ENCODE measurements around the gene RGPD6.
"Not testable (repeated sequence)": the region's sequence is repeated elsewhere in the genome, so short reads cannot be mapped to it uniquely, and the experiment has no call there.

The RGPD6 gene

DNA sequence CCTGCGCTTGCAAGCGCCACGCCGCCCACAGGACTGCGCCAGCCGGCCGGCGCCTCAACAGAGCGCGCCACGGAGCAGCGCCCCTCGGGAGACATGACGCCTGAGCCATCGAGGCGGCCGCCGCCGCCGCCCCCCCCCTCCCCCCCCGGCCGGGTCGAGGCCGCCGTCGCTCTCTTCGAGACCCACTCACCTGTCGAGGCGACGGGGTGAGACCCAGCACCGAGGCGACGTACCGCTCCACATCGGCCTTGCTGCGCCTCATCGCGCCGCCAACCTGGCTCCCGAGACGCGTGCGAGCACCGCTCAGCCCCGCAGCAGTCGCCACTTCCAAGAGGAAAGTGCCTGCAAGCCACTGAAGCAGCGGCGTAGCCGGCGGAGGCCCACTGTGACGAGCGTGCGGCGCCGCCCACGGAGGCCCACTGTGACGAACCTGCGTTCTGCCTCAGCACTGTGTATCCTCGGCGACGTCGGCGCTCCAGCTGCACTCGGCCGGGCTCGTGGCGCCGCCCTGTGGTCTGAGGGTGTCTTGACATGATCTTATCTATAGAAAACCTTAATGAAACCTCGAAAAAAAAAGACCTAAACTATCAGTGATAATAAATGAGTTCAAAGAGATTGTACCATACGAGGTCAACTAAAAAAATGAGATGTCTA, at the start of gene RGPD6:
Gene RGPD6, minus strand, starts transcription at position 460 of the 654 bp plus-strand sequence. Its CDS starts 198 bp downstream, at position 262.
- H3K4me1 ChIP-seq (ENCODE audit: control insufficient read depth, insufficient read depth, low read length); H3K27me3 ChIP-seq (ENCODE audit: control insufficient read depth, insufficient read depth, low read length); H3K9ac ChIP-seq (ENCODE audit: low read length); H3K4me3 ChIP-seq (ENCODE audit: low read depth, low read length); H3K36me3 ChIP-seq (ENCODE audit: control insufficient read depth, insufficient read depth, low read length); H3K27ac ChIP-seq (ENCODE audit: low read depth, low read length); H3K9me3 ChIP-seq (ENCODE audit: control insufficient read depth, insufficient read depth, low read depth, low read length): not testable (repeated sequence)

GRCh38 chr2:110619326-110619939, 42.4 kb upstream of the RGPD6 start:
- H3K9me3 ChIP-seq (ENCODE audit: control insufficient read depth, insufficient read depth, low read depth, low read length); H3K36me3 ChIP-seq (ENCODE audit: control insufficient read depth, insufficient read depth, low read length); H3K9ac ChIP-seq (ENCODE audit: low read length); H3K27me3 ChIP-seq (ENCODE audit: control insufficient read depth, insufficient read depth, low read length); H3K4me3 ChIP-seq (ENCODE audit: low read depth, low read length); H3K4me1 ChIP-seq (ENCODE audit: control insufficient read depth, insufficient read depth, low read length); H3K27ac ChIP-seq (ENCODE audit: low read depth, low read length): not testable (repeated sequence)

DNA sequence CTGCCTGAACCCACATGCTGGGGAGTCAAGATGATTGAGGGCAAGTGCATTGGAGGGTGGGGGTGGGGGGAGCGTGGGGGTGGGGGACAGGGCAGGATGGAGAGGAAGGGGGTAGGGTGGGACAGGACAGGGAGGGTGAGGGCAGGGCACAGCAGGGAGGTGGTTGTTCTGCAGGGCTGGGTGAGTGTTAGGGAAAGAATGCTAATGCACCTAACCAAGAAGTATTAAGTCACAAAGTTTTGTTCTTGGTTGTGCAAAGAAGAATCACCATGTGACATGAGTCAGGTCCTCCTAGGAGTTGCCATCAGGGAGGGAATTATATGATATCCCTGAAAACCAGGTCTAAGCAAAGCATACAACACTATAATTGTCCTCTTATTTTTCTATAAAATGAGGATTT, 36.9 kb upstream of the RGPD6 start:
- H3K4me3 ChIP-seq (ENCODE audit: low read depth, low read length): not testable (repeated sequence)

DNA sequence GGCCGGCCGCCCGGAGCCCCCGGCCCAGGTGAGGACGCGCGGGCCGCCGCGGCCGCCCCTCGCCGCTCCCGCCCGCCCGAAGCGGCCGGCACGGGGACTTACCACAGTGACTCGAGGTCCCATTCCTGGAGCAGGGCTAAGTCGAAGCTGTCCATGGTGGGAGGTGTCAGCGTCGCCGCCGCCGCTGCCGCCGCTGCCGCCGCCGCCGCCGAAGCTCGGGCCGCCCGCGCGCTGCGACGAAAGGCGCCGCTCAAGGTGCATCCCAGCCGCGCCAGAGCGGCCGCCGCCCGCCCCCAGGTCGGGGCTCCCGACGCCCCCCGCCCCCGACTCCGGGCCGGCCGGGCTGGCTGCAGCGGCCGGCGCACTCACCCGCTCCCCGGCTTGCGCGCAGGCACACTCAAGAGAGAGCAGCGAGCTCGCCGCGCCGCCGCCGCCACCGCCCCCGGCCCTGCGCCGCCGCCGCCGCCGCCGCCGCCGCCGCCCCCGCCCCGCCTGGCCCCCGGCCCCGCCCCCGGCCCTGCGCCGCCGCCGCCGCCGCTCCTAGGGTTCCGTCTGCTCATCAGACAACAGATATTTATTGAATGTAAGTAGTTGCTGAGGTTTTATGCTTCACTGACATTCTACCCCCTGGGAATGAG, 33.7 kb upstream of the RGPD6 start:
- not testable (repeated sequence) for H3K9ac ChIP-seq (ENCODE audit: low read length); H3K27me3 ChIP-seq (ENCODE audit: control insufficient read depth, insufficient read depth, low read length); H3K4me1 ChIP-seq (ENCODE audit: control insufficient read depth, insufficient read depth, low read length); H3K4me3 ChIP-seq (ENCODE audit: low read depth, low read length); H3K27ac ChIP-seq (ENCODE audit: low read depth, low read length); H3K9me3 ChIP-seq (ENCODE audit: control insufficient read depth, insufficient read depth, low read depth, low read length); H3K36me3 ChIP-seq (ENCODE audit: control insufficient read depth, insufficient read depth, low read length)

More for the DNA sequence above, 36.9 kb upstream of the RGPD6 start:
- H3K36me3 ChIP-seq (ENCODE audit: control insufficient read depth, insufficient read depth, low read length); H3K27ac ChIP-seq (ENCODE audit: low read depth, low read length); H3K27me3 ChIP-seq (ENCODE audit: control insufficient read depth, insufficient read depth, low read length); H3K9me3 ChIP-seq (ENCODE audit: control insufficient read depth, insufficient read depth, low read depth, low read length); H3K4me1 ChIP-seq (ENCODE audit: control insufficient read depth, insufficient read depth, low read length); H3K9ac ChIP-seq (ENCODE audit: low read length): not testable (repeated sequence)

- H3K36me3 ChIP-seq (ENCODE audit: control insufficient read depth, insufficient read depth, low read length); H3K9ac ChIP-seq (ENCODE audit: low read length); H3K4me3 ChIP-seq (ENCODE audit: low read depth, low read length); H3K27ac ChIP-seq (ENCODE audit: low read depth, low read length); H3K27me3 ChIP-seq (ENCODE audit: control insufficient read depth, insufficient read depth, low read length); H3K4me1 ChIP-seq (ENCODE audit: control insufficient read depth, insufficient read depth, low read length); H3K9me3 ChIP-seq (ENCODE audit: control insufficient read depth, insufficient read depth, low read depth, low read length): not testable (repeated sequence)
Measured at GRCh38 chr2:110609843-110610612, 33.0 kb upstream of the RGPD6 start.

- H3K27ac ChIP-seq (ENCODE audit: low read depth, low read length); H3K36me3 ChIP-seq (ENCODE audit: control insufficient read depth, insufficient read depth, low read length); H3K4me1 ChIP-seq (ENCODE audit: control insufficient read depth, insufficient read depth, low read length); H3K4me3 ChIP-seq (ENCODE audit: low read depth, low read length); H3K9ac ChIP-seq (ENCODE audit: low read length); H3K9me3 ChIP-seq (ENCODE audit: control insufficient read depth, insufficient read depth, low read depth, low read length); H3K27me3 ChIP-seq (ENCODE audit: control insufficient read depth, insufficient read depth, low read length): not testable (repeated sequence)
Measured at GRCh38 chr2:110608788-110609502, 31.9 kb upstream of the RGPD6 start.

- H3K36me3 ChIP-seq (ENCODE audit: control insufficient read depth, insufficient read depth, low read length); H3K27ac ChIP-seq (ENCODE audit: low read depth, low read length); H3K9me3 ChIP-seq (ENCODE audit: control insufficient read depth, insufficient read depth, low read depth, low read length); H3K9ac ChIP-seq (ENCODE audit: low read length); H3K27me3 ChIP-seq (ENCODE audit: control insufficient read depth, insufficient read depth, low read length); H3K4me1 ChIP-seq (ENCODE audit: control insufficient read depth, insufficient read depth, low read length); H3K4me3 ChIP-seq (ENCODE audit: low read depth, low read length): not testable (repeated sequence)
Measured at GRCh38 chr2:110605057-110605456, 28.0 kb upstream of the RGPD6 start.

GRCh38 chr2:110603917-110604591, 27.0 kb upstream of the RGPD6 start:
- not testable (repeated sequence) for H3K4me3 ChIP-seq (ENCODE audit: low read depth, low read length); H3K27me3 ChIP-seq (ENCODE audit: control insufficient read depth, insufficient read depth, low read length); H3K4me1 ChIP-seq (ENCODE audit: control insufficient read depth, insufficient read depth, low read length); H3K9ac ChIP-seq (ENCODE audit: low read length); H3K36me3 ChIP-seq (ENCODE audit: control insufficient read depth, insufficient read depth, low read length); H3K27ac ChIP-seq (ENCODE audit: low read depth, low read length); H3K9me3 ChIP-seq (ENCODE audit: control insufficient read depth, insufficient read depth, low read depth, low read length)

- not testable (repeated sequence) for H3K27ac ChIP-seq (ENCODE audit: low read depth, low read length); H3K4me1 ChIP-seq (ENCODE audit: control insufficient read depth, insufficient read depth, low read length); H3K27me3 ChIP-seq (ENCODE audit: control insufficient read depth, insufficient read depth, low read length); H3K9ac ChIP-seq (ENCODE audit: low read length); H3K36me3 ChIP-seq (ENCODE audit: control insufficient read depth, insufficient read depth, low read length); H3K4me3 ChIP-seq (ENCODE audit: low read depth, low read length); H3K9me3 ChIP-seq (ENCODE audit: control insufficient read depth, insufficient read depth, low read depth, low read length)
Measured at GRCh38 chr2:110602139-110602538, 25.1 kb upstream of the RGPD6 start.

DNA sequence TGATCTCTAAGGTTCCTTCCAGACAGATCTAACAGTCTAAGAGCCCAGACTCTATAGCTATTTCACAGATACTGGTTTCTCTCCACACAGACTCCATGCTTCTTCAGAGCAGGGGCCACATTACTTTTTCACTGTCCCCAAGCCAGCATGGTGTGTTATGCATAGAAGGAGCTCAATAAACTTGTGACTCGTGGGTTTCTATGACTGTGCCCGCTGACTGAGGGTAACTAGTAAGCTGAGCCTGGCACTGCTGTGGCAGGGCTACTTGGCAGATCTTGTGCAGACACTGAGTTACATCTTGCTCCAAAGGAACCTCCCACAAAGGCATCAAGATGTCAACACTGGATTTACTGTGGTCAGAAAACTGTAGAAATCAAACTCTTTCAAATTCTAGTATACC, 15.0 kb upstream of the RGPD6 start:
- not testable (repeated sequence) for H3K9ac ChIP-seq (ENCODE audit: low read length); H3K4me3 ChIP-seq (ENCODE audit: low read depth, low read length); H3K4me1 ChIP-seq (ENCODE audit: control insufficient read depth, insufficient read depth, low read length); H3K27ac ChIP-seq (ENCODE audit: low read depth, low read length); H3K9me3 ChIP-seq (ENCODE audit: control insufficient read depth, insufficient read depth, low read depth, low read length); H3K36me3 ChIP-seq (ENCODE audit: control insufficient read depth, insufficient read depth, low read length); H3K27me3 ChIP-seq (ENCODE audit: control insufficient read depth, insufficient read depth, low read length)
